Pancreas (tissue), 10 donors: ENCODE data around the gene NLRP11. TPM values are rescaled to one million over a fixed set of nuclear protein-coding genes. Genes with fewer than 3 reads are reported as not detected.

Experiments used
- ATAC-seq, 4 donors: fragments of 200-7000 bp; cut with Tn5 transposase; one replicate each; pipeline versions ENCODE4 v1.8.0 to v1.9.1; 2020; ENCODE audit warnings: mild to moderate bottlenecking in 4 of 4, moderate library complexity in 4 of 4
- DNase-seq, 6 donors: peaks; one replicate each; pipeline ENCODE4 v3.0.0-alpha.2; 2020
- FAIRE-seq: peaks from 2 replicates; lab custom pipeline; 2012; peaks lifted over from hg19 to GRCh38; lab: Jason Lieb, UNC
- H3K27ac ChIP-seq, 4 donors: fragments of 200-600 bp; sonication (generic); 1 replicate in 3 of 4; 2 replicates in 1 of 4; pipeline versions ENCODE4 v1.5.0 to v1.8.0; 2020
- H3K27me3 ChIP-seq, 4 donors: fragments of 200-600 bp; one replicate each; pipeline ENCODE4 v1.8.0; 2021
- H3K36me3 ChIP-seq, 3 donors: fragments of 200-600 bp; sonication (generic) in 1 of 3; one replicate each; pipeline versions ENCODE4 v1.5.0 to v1.8.0; 2020 to 2021
- H3K4me1 ChIP-seq, 3 donors: fragments of 200-600 bp; one replicate each; pipeline ENCODE4 v1.8.0; 2021
- H3K4me3 ChIP-seq, 4 donors: fragments of 200-600 bp; sonication (generic) in 2 of 4; one replicate each; pipeline versions ENCODE4 v1.5.0 to v1.8.0; 2020 to 2021
- H3K9me3 ChIP-seq, 4 donors: fragments of 200-600 bp; one replicate each; pipeline ENCODE4 v1.8.0; 2021
- CTCF ChIP-seq, 4 donors: fragments of 200-600 bp; sonication (generic) in 3 of 4; IDR thresholded peaks; one replicate each; pipeline versions ENCODE4 v1.5.0 to v1.8.0; 2021; ENCODE audit warnings: antibody characterized with exemption in 4 of 4
- WGBS, 2 donors: extraction: QIAGEN DNeasy Blood & Tissue Kit; methylation state at CpG; one replicate each; pipeline ENCODE4 v1.1.7; 2013; 5-methylcytosine and 5-hydroxymethylcytosine counted together
- intact Hi-C, 3 donors: fragments of 100-400 bp; cut with DNase I; formaldehyde crosslinking; loops; one replicate each; pipeline versions ENCODE4 v1.11.1 to v1.14.2; 2022
- polyA plus RNA-seq, 2 donors: library from polyadenylated mRNA; stranded (reverse); fragments of 200-250 nt; gene quantifications; one replicate each; pipeline ENCODE4 v1.2.3, GENCODE V29; 2013
- total RNA-seq, 6 donors: library from RNA; stranded (reverse); fragmentation: NEBNext Ultra II Directional in 4 of 6; extraction: Animal tissue kit (Norgen Biotek cat#: 25700) in 4 of 6; gene quantifications; one replicate each; pipeline versions ENCODE4 v1.2.1 to v1.2.4, GENCODE V29; 2021 to 2023
- donor health status: healthy with polysubstance abuse.
- donor health status: DM: no; HTN: no; CAD: no; lungs with moderate emphysema.
- donor health status: DM: no; HTN: no; CAD: no.
- donor health status: control.
- donor health status: control.
- donor health status: Bipolar disorder and iron deficiency.
- donor health status: DM: yes; HTN: yes; CAD: no.
- donor health status: DM: no; HTN: no; CAD: no.
- donor health status: DM: no; HTN: no; CAD: no.
- donor health status: DM: yes; HTN: yes; CAD: no.

The NLRP11 gene
- total and polyA plus RNA-seq, 8 donors, result 0.04 to 0.22 (median 0.09) TPM; not detected in 1

GRCh38 chr19:55858969-55859368, 27.2 kb upstream of the NLRP11 start:
- no peak for TF ChIP-seq CTCF (IDR thresholded peaks at IDR 0.05)
- no peak overlapping the region for H3K27ac ChIP-seq
- H3K4me1 ChIP-seq, result no peaks in the 10 kb centered on the region
- H3K9me3 ChIP-seq, result no peaks in the 10 kb centered on the region
- ATAC-seq (no peak), FAIRE-seq (no peak), DNase-seq (no peak)
- intact Hi-C loops, result no loop called here
- no peaks in the 10 kb centered on the region for H3K27me3 ChIP-seq
- no peaks in the 10 kb centered on the region for H3K36me3 ChIP-seq
- no peak overlapping the region for H3K4me3 ChIP-seq
- 40 to 53% methylated on average over 5 of the region's 5 CpGs for WGBS, 2 donors

GRCh38 chr19:55858401-55858800, 26.6 kb upstream of the NLRP11 start:
- TF ChIP-seq CTCF (IDR thresholded peaks at IDR 0.05), result no peak
- H3K27me3 ChIP-seq, result no peaks in the 10 kb centered on the region
- DNase-seq (no peak), ATAC-seq (no peak), FAIRE-seq (no peak)
- 76 to 83% methylated on average over 14 of the region's 14 CpGs for WGBS, 2 donors
- H3K36me3 ChIP-seq, result no peaks in the 10 kb centered on the region
- intact Hi-C loops, result no loop called here
- no peaks in the 10 kb centered on the region for H3K4me1 ChIP-seq
- no peak overlapping the region for H3K4me3 ChIP-seq
- H3K9me3 ChIP-seq, result no peaks in the 10 kb centered on the region
- H3K27ac ChIP-seq, result no peak overlapping the region

- ATAC-seq, result no peak
- H3K9me3 ChIP-seq, result no peaks in the 10 kb centered on the region
Observed at GRCh38 chr19:55857974-55858373, 26.2 kb upstream of the NLRP11 start.

GRCh38 chr19:55857149-55857548, 25.4 kb upstream of the NLRP11 start:
- Histone ChIP-seq H3K4me1 (no peaks in the 10 kb centered on the region), H3K9me3 (no peaks in the 10 kb centered on the region), H3K27ac (no peak overlapping the region), H3K4me3 (no peak overlapping the region), H3K36me3 (no peaks in the 10 kb centered on the region), H3K27me3 (no peaks in the 10 kb centered on the region)
- DNase-seq (no peak), ATAC-seq (no peak), FAIRE-seq (no peak)
- no peak for TF ChIP-seq CTCF (IDR thresholded peaks at IDR 0.05)
- intact Hi-C loops, result no loop called here
- WGBS, 2 donors, result 52 to 71% methylated on average over 4 of the region's 4 CpGs

More at GRCh38 chr19:55857974-55858373, 26.2 kb upstream of the NLRP11 start:
- Histone ChIP-seq H3K27me3 (no peaks in the 10 kb centered on the region), H3K4me1 (no peaks in the 10 kb centered on the region), H3K27ac (no peak overlapping the region), H3K4me3 (no peak overlapping the region), H3K36me3 (no peaks in the 10 kb centered on the region)
- 75 to 85% methylated on average over 23 of the region's 23 CpGs for WGBS, 2 donors
- no peak for DNase-seq
- intact Hi-C loops, result no loop called here
- no peak for FAIRE-seq
- no peak for TF ChIP-seq CTCF (IDR thresholded peaks at IDR 0.05)

- Histone ChIP-seq H3K36me3 (no peaks in the 10 kb centered on the region), H3K4me3 (no peak overlapping the region), H3K4me1 (no peaks in the 10 kb centered on the region), H3K27ac (no peak overlapping the region), H3K9me3 (no peaks in the 10 kb centered on the region), H3K27me3 (no peaks in the 10 kb centered on the region)
- intact Hi-C loops, result no loop called here
- WGBS, 2 donors, result 25 to 43% methylated on average over 1 of the region's 1 CpG
- DNase-seq (no peak), FAIRE-seq (no peak), ATAC-seq (no peak)
- no peak for TF ChIP-seq CTCF (IDR thresholded peaks at IDR 0.05)
Observed at GRCh38 chr19:55855160-55855559, 23.4 kb upstream of the NLRP11 start.
